Parathyroid adenoma (tissue), 2 donors: ENCODE results near the gene ROCK1.

Experiments
- H2AFZ ChIP-seq: fragments of 300-600 bp; sonication (generic); one replicate; pipeline ENCODE4 v1.7.0; 2017; ENCODE audit warnings: antibody characterized with exemption, mild to moderate bottlenecking
- H3K27ac ChIP-seq: fragments of 300-600 bp; sonication (generic); one replicate; pipeline ENCODE4 v1.7.0; 2017
- H3K27me3 ChIP-seq: fragments of 300-600 bp; sonication (generic); one replicate; pipeline ENCODE4 v1.7.0; 2017; ENCODE audit warnings: low read length; ENCODE audit not compliant: control insufficient read depth, insufficient read depth
- H3K36me3 ChIP-seq: fragments of 300-600 bp; sonication (generic); one replicate; pipeline ENCODE4 v1.7.0; 2017; ENCODE audit warnings: low read length; ENCODE audit not compliant: control insufficient read depth, insufficient read depth
- H3K4me1 ChIP-seq: fragments of 300-600 bp; sonication (generic); one replicate; pipeline ENCODE4 v1.7.0; 2017; ENCODE audit warnings: control low read depth
- H3K4me2 ChIP-seq: fragments of 300-600 bp; sonication (generic); one replicate; pipeline ENCODE4 v1.7.0; 2017; ENCODE audit warnings: low read length
- H3K4me3 ChIP-seq: fragments of 300-600 bp; sonication (generic); one replicate; pipeline ENCODE4 v1.7.0; 2017; ENCODE audit warnings: low read depth, low read length
- H3K79me2 ChIP-seq: fragments of 300-600 bp; sonication (generic); one replicate; pipeline ENCODE4 v1.7.0; 2017; ENCODE audit warnings: control low read depth
- H3K9ac ChIP-seq: fragments of 300-600 bp; sonication (generic); one replicate; pipeline ENCODE4 v1.7.0; 2017; ENCODE audit warnings: mild to moderate bottlenecking
- H3K9me3 ChIP-seq: fragments of 300-600 bp; sonication (generic); one replicate; pipeline ENCODE4 v1.7.0; 2017; ENCODE audit warnings: low read length; ENCODE audit not compliant: control insufficient read depth
- CTCF ChIP-seq: fragments of 300-600 bp; sonication (generic); IDR thresholded peaks from one replicate; pipeline ENCODE4 v1.7.0; 2017; ENCODE audit warnings: antibody characterized with exemption, mild to moderate bottlenecking
- donor health status: primary hyperparathyroidism.

ROCK1 gene

GRCh38 chr18:20988726-20989125, 122.9 kb downstream of the ROCK1 start:
- Histone ChIP-seq H3K27ac (no peak overlapping the region), H2AFZ (no peak overlapping the region), H3K36me3 (no peaks in the 10 kb centered on the region), H3K9ac (no peak overlapping the region), H3K4me2 (no peak overlapping the region), H3K9me3 (no peaks in the 10 kb centered on the region), H3K4me3 (no peak overlapping the region), H3K79me2 (no peaks in the 10 kb centered on the region), H3K27me3 (no peaks in the 10 kb centered on the region), H3K4me1 (no peaks in the 10 kb centered on the region)
- TF ChIP-seq CTCF: no peak

GRCh38 chr18:20975077-20975476, 136.5 kb downstream of the ROCK1 start:
- Histone ChIP-seq H3K27me3 (no peaks in the 10 kb centered on the region), H3K9ac (no peak overlapping the region), H3K27ac (no peak overlapping the region), H2AFZ (no peak overlapping the region), H3K36me3 (no peaks in the 10 kb centered on the region), H3K9me3 (no peaks in the 10 kb centered on the region), H3K79me2 (no peaks in the 10 kb centered on the region), H3K4me1 (no peaks in the 10 kb centered on the region), H3K4me3 (no peak overlapping the region), H3K4me2 (no peak overlapping the region)
- no peak for TF ChIP-seq CTCF

DNA sequence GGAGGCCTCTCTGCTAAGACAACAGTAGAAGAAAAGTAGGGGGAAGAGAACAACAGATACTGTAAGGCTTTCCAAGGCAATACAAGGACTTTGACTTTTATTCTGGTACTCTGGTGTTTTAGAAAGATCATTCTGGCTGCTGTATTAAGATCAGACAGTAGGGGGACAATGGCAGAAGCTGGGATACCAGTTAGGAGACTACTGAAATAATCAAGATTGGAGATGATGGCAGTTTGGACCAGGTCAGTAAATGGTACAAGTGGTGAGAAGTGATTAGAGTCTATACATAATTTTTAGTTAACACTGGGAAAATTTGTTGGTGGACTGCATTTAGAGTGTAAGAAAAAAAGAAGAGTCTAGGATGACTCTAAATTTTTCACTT, 139.7 kb downstream of the ROCK1 start:
- H3K9me3 ChIP-seq: no peaks in the 10 kb centered on the region
- no peaks in the 10 kb centered on the region for H3K36me3 ChIP-seq
- H2AFZ ChIP-seq: no peak overlapping the region

GRCh38 chr18:20966795-20967194, 144.8 kb downstream of the ROCK1 start:
- TF ChIP-seq CTCF: no peak
- H2AFZ ChIP-seq: no peak overlapping the region
- H3K27ac ChIP-seq: no peak overlapping the region
- no peaks in the 10 kb centered on the region for H3K27me3 ChIP-seq
- no peaks in the 10 kb centered on the region for H3K36me3 ChIP-seq
- no peak overlapping the region for H3K9ac ChIP-seq
- no peaks in the 10 kb centered on the region for H3K79me2 ChIP-seq
- H3K4me2 ChIP-seq: no peak overlapping the region
- H3K4me3 ChIP-seq: no peak overlapping the region
- H3K9me3 ChIP-seq: no peaks in the 10 kb centered on the region
- no peaks in the 10 kb centered on the region for H3K4me1 ChIP-seq

More for the DNA sequence above, 139.7 kb downstream of the ROCK1 start:
- Histone ChIP-seq H3K4me3 (no peak overlapping the region), H3K4me1 (no peaks in the 10 kb centered on the region), H3K9ac (no peak overlapping the region), H3K27me3 (no peaks in the 10 kb centered on the region), H3K79me2 (no peaks in the 10 kb centered on the region), H3K27ac (no peak overlapping the region), H3K4me2 (no peak overlapping the region)
- TF ChIP-seq CTCF: peak; percentile 33

DNA sequence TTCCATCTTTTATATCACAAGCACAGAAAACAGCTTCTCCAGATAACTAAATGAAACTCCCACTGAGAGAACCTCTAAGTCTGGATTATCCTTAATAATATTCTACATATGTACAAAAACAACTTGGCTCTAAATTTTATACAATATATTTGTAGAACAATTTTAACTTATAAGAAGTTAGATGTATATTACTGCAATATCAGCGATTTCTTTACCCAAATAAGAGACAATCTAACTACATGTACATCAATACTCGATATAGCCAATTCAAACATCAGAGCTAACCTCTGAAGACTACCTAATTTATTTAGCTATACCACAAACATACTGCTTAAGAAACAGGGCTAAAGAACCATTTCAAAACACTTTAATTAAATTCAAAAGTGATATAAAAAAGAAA, 148.6 kb downstream of the ROCK1 start:
- Histone ChIP-seq H3K27ac (no peak overlapping the region), H3K9ac (no peak overlapping the region), H3K79me2 (no peaks in the 10 kb centered on the region), H3K27me3 (no peaks in the 10 kb centered on the region), H3K9me3 (no peaks in the 10 kb centered on the region), H3K4me1 (no peaks in the 10 kb centered on the region), H2AFZ (no peak overlapping the region), H3K4me3 (no peak overlapping the region), H3K36me3 (no peaks in the 10 kb centered on the region), H3K4me2 (no peak overlapping the region)
- no peak for TF ChIP-seq CTCF
